HepG2 (cell line): ENCODE measurements around the gene DCAF8. TPM values are rescaled to one million over a fixed set of nuclear protein-coding genes. Genes with fewer than 3 reads are reported as not detected.

Source experiments
- AHR ChIP-seq: IDR thresholded peaks from 2 replicates; pipeline ENCODE4 v1.6.1; 2018; ENCODE audit warnings: missing genetic modification reagents, missing compliant biosample characterization
- DZIP1 ChIP-seq: sonication (generic); formaldehyde crosslinking; IDR thresholded peaks from 2 replicates; pipeline ENCODE4 v1.5.0; 2020; ENCODE audit warnings: mild to moderate bottlenecking, missing genetic modification reagents
- HIVEP1 ChIP-seq: sonication (generic); formaldehyde crosslinking; IDR thresholded peaks from 2 replicates; pipeline ENCODE4 v1.4.0; 2020; ENCODE audit warnings: mild to moderate bottlenecking, missing genetic modification reagents
- HMG20A ChIP-seq: IDR thresholded peaks from 2 replicates; pipeline ENCODE4 v1.6.1; 2016; ENCODE audit warnings: borderline replicate concordance
- ISX ChIP-seq: sonication (generic); formaldehyde crosslinking; conservative IDR thresholded peaks from 2 replicates; pipeline ENCODE4 v1.5.0; 2020; ENCODE audit warnings: missing genetic modification reagents
- MEF2D ChIP-seq: sonication (generic); formaldehyde crosslinking; IDR thresholded peaks from 2 replicates; pipeline ENCODE4 v1.5.1; 2020; ENCODE audit warnings: mild to moderate bottlenecking, missing genetic modification reagents
- MLXIP ChIP-seq: sonication (generic); formaldehyde crosslinking; IDR thresholded peaks from 2 replicates; pipeline ENCODE4 v1.9.0; 2021; ENCODE audit warnings: missing genetic modification reagents, borderline replicate concordance
- RBM22 ChIP-seq: fragments of 200-400 bp; formaldehyde crosslinking; optimal IDR thresholded peaks from 2 replicates; pipeline ENCODE3; 2017; ENCODE audit warnings: mild to moderate bottlenecking, low read length, moderate library complexity
- SP4 ChIP-seq: sonication (generic); formaldehyde crosslinking; IDR thresholded peaks from 2 replicates; pipeline ENCODE4 v1.8.1; 2023; ENCODE audit warnings: mild to moderate bottlenecking, missing genetic modification reagents
- ZBTB21 ChIP-seq: sonication (generic); formaldehyde crosslinking; IDR thresholded peaks from 2 replicates; pipeline ENCODE4 v1.4.0; 2020; ENCODE audit warnings: missing genetic modification reagents
- ZFAT ChIP-seq: sonication (generic); formaldehyde crosslinking; conservative IDR thresholded peaks from 2 replicates; pipeline ENCODE4 v1.8.1; 2023; ENCODE audit warnings: missing genetic modification reagents, inconsistent platforms
- ZNF18 ChIP-seq: sonication (generic); formaldehyde crosslinking; IDR thresholded peaks from 2 replicates; pipeline ENCODE4 v1.8.0; 2022; ENCODE audit warnings: mild to moderate bottlenecking, missing genetic modification reagents; ENCODE audit not compliant: insufficient replicate concordance
- ZNF230 ChIP-seq: sonication (generic); formaldehyde crosslinking; IDR thresholded peaks from 2 replicates; pipeline ENCODE4 v1.4.0; 2020; ENCODE audit warnings: mild to moderate bottlenecking, missing genetic modification reagents
- ZNF362 ChIP-seq: sonication (generic); formaldehyde crosslinking; IDR thresholded peaks from 2 replicates; pipeline ENCODE4 v1.4.0; 2020; ENCODE audit warnings: missing genetic modification reagents, mild to moderate bottlenecking, borderline replicate concordance
- ZNF616 ChIP-seq: sonication (generic); formaldehyde crosslinking; IDR thresholded peaks from 2 replicates; pipeline ENCODE4 v1.5.0; 2020; ENCODE audit warnings: low read depth, mild to moderate bottlenecking, missing genetic modification reagents
- ZNF761 ChIP-seq: sonication (generic); formaldehyde crosslinking; conservative IDR thresholded peaks from 2 replicates; pipeline ENCODE4 v1.4.0; 2020; ENCODE audit warnings: mild to moderate bottlenecking, missing genetic modification reagents
- ZNF777 ChIP-seq: sonication (generic); formaldehyde crosslinking; IDR thresholded peaks from 2 replicates; pipeline ENCODE4 v1.4.0; 2020; ENCODE audit warnings: missing genetic modification reagents
- ZNF816 ChIP-seq: sonication (generic); formaldehyde crosslinking; IDR thresholded peaks from 2 replicates; pipeline ENCODE4 v1.8.0; 2022; ENCODE audit warnings: missing genetic modification reagents, mild to moderate bottlenecking, borderline replicate concordance
- polyA plus RNA-seq, 8 experiments: library from polyadenylated mRNA; depleted of rRNA in 3 of 8; stranded (reverse) in 7 of 8; unstranded in 1 of 8; fragments of >200 nt; fragmentation: Illumina TruSeq in 4 of 8; extraction: Trizol in 4 of 8; gene quantifications; 2 replicates each; pipeline versions ENCODE4 v1.2.1 to v1.2.3, GENCODE V29; 2011 to 2016; ENCODE audit warnings: low read depth in 4 of 8, missing spikeins in 1 of 8, mixed read lengths in 1 of 8; ENCODE audit not compliant: insufficient read depth in 1 of 8
- total RNA-seq, 5 experiments: library from RNA; depleted of rRNA; stranded (reverse); fragments of >200 nt; fragmentation: Illumina TruSeq; extraction: Trizol; gene quantifications; 2 replicates each; pipeline ENCODE4 v1.2.3, GENCODE V29; 2016; ENCODE audit warnings: low read depth in 1 of 5

The DCAF8 gene
- total and polyA plus RNA-seq, 2 of the 13 experiments (the other 11 are each of a cell fraction or from before 2014, with no cell fraction given) = 73.4 to 79.8 TPM

- TF ChIP-seq DZIP1 (CRISPR knock-in tag) (no peak), ZNF777 (peak; percentile 78), AHR (CRISPR knock-in tag) (peak; percentile 32; the same call in 1 of the 2 replicates), ZNF362 (CRISPR knock-in tag) (no peak), HMG20A (CRISPR knock-in tag) (no peak), ZNF816 (CRISPR knock-in tag) (no peak; the same call in 1 of the 2 replicates), SP4 (CRISPR knock-in tag) (peak; percentile 61), ZNF616 (CRISPR knock-in tag) (no peak), RBM22 (peak; percentile 16), MLXIP (CRISPR knock-in tag) (no peak), ZNF761 (CRISPR knock-in tag) (peak; percentile 88; the same call in 1 of the 2 replicates), HIVEP1 (CRISPR knock-in tag) (peak; percentile 57), ZNF230 (peak; percentile 46; the same call in 1 of the 2 replicates), MEF2D (CRISPR knock-in tag) (no peak), ISX (CRISPR knock-in tag) (no peak), ZBTB21 (no peak), ZNF18 (CRISPR knock-in tag) (peak; percentile 31), ZFAT (CRISPR knock-in tag) (no peak)
Observed at GRCh38 chr1:160261893-160262794, at the start of gene DCAF8 (continued).
